Fibroblast of skin of right biceps (primary cell): ENCODE data around the gene ADPRHL1.
"Not testable (repeated sequence)": the region's sequence is repeated elsewhere in the genome, so short reads cannot be mapped to it uniquely, and the experiment has no call there.

ENCODE experiments used
- DNase-seq: peaks from one replicate; pipeline ENCODE4 v3.0.0-alpha.2; 2013

ADPRHL1 gene

GRCh38 chr13:113399755-113400149 is 53.5 kb downstream of the ADPRHL1 start:
- DNase-seq, result peak; percentile 25

- peak; percentile 35 for DNase-seq
These were observed 54.1 kb downstream of the ADPRHL1 start for GRCh38 chr13:113398963-113399754.

- no peak for DNase-seq
These were observed 55.5 kb downstream of the ADPRHL1 start for GRCh38 chr13:113397608-113398425.

GRCh38 chr13:113394339-113394640 is 59.0 kb downstream of the ADPRHL1 start:
- no peak for DNase-seq

GRCh38 chr13:113393563-113394338 is 59.5 kb downstream of the ADPRHL1 start:
- DNase-seq, result peak; percentile 79

GRCh38 chr13:113393226-113393562 is 60.1 kb downstream of the ADPRHL1 start:
- DNase-seq, result no peak

- DNase-seq, result no peak
These were observed 62.3 kb downstream of the ADPRHL1 start for GRCh38 chr13:113390874-113391497.

- not testable (repeated sequence) for DNase-seq
These were observed 63.7 kb downstream of the ADPRHL1 start for GRCh38 chr13:113389586-113389985.

- no peak for DNase-seq
These were observed 65.9 kb downstream of the ADPRHL1 start for GRCh38 chr13:113387396-113387795.

- no peak for DNase-seq
These were observed 70.2 kb downstream of the ADPRHL1 start for GRCh38 chr13:113383089-113383488.

GRCh38 chr13:113382542-113382941 is 70.7 kb downstream of the ADPRHL1 start:
- DNase-seq, result not testable (repeated sequence)

GRCh38 chr13:113378825-113379224 is 74.5 kb downstream of the ADPRHL1 start:
- no peak for DNase-seq

- no peak for DNase-seq
These were observed 78.6 kb downstream of the ADPRHL1 start for GRCh38 chr13:113374511-113375175.

GRCh38 chr13:113373811-113374485 is 79.3 kb downstream of the ADPRHL1 start:
- DNase-seq, result no peak

- DNase-seq, result not testable (repeated sequence)
These were observed 81.6 kb downstream of the ADPRHL1 start for GRCh38 chr13:113371701-113372100.

- DNase-seq, result no peak
These were observed 82.2 kb downstream of the ADPRHL1 start for GRCh38 chr13:113371061-113371460.

- no peak for DNase-seq
These were observed 83.4 kb downstream of the ADPRHL1 start for GRCh38 chr13:113369881-113370280.

- no peak for DNase-seq
These were observed 84.1 kb downstream of the ADPRHL1 start for GRCh38 chr13:113369189-113369588.

- not testable (repeated sequence) for DNase-seq
These were observed 84.9 kb downstream of the ADPRHL1 start for GRCh38 chr13:113368353-113368752.

GRCh38 chr13:113367771-113368170 is 85.5 kb downstream of the ADPRHL1 start:
- no peak for DNase-seq

GRCh38 chr13:113367020-113367560 is 86.2 kb downstream of the ADPRHL1 start:
- DNase-seq, result no peak
